Measurements from ENCODE around the gene PLCH1.

Gene PLCH1

DNA sequence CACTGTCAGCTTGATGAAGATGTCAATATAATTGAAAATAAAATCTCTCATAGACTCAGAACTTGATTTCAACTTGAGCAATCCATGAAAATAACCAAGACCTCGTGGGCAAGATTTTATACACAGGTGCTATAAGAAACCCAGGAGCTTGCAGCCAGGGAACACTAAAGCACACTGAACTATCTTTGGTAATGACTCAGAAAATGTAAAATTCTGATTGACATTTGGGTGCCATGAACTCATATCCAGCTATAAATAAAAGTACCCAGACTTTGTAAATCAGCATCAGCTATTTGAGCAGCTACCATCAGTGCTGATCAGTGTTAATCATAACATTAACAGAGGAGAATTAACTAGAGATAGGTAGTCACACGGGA, 61.5 kb downstream of the PLCH1 start:
- DNase-seq: no peak

GRCh38 chr3:155682426-155683343, 62.2 kb downstream of the PLCH1 start:
- no peak for DNase-seq

GRCh38 chr3:155676252-155676981, 68.5 kb downstream of the PLCH1 start:
- DNase-seq: no peak

- no peak for DNase-seq
Measured at GRCh38 chr3:155675094-155675493, 69.8 kb downstream of the PLCH1 start.

DNA sequence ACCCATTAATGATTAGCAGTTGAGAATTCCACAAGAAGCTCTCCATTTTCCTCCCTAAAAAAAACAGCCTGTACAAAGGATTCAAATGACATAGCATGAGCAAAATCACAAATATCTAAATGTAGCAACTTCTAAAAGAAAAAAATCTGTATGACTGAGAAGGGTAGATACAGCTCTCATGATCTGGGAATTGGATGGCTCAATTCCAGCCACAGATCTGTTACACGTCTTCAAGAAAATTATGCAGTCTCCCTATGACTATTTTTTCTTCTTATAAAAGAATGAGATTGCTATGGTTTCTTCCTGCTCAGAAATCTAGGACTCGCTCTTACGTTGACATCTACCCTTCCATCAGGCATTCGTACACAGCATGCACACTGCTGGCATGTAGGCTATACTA, 71.5 kb downstream of the PLCH1 start:
- DNase-seq: no peak

DNA sequence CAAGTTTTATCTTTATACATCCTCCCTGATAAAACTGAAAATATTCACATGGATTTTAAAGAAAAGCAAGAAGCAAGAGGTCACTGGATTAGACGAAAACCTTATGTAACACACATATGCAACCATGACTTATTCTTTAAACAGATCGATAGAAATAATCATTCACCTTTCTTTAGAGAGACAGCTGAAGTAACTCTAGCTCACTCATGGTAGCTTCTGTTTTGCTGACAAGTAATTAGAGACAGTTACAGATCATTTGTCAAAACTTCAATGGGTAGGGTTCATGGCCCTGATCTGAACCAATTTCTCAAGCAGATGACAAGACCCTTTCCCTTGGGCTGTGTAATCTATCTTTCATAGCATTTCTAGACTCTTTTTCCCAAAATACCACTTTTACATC, 74.5 kb downstream of the PLCH1 start:
- DNase-seq: no peak

GRCh38 chr3:155667988-155668387, 76.9 kb downstream of the PLCH1 start:
- no peak for DNase-seq

GRCh38 chr3:155664925-155665695, 79.8 kb downstream of the PLCH1 start:
- no peak for DNase-seq

- DNase-seq: no peak
Measured at GRCh38 chr3:155663467-155664212, 81.2 kb downstream of the PLCH1 start.

- DNase-seq: no peak
Measured at GRCh38 chr3:155661760-155662159, 83.1 kb downstream of the PLCH1 start.

GRCh38 chr3:155661042-155661441, 83.8 kb downstream of the PLCH1 start:
- no peak for DNase-seq

DNA sequence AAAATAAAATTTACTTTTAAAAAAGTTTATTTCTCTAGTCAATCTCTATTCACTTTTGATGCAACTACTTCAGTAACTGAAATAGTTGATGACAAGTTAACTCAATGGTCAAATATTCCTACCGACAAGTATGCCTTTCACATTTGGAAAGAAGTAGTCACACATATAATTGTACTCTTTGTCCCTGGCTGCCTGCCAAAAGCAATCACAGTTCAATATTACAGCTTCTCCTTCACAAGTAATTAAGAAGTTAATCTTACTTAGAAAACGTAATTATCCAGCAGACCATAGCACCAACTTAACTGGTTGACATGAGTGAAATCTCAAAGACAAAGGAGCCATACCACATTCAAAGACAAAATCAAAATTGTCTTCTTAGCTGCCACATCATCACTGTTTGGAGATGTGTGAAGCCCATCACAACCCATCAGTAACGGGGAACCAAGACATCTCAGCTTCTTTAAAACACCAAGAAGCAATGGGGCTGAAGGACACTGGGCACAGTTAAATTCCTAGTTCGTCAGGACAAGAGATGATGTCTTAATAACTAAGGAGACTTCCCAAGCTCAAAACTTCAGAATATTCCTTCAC, 86.1 kb downstream of the PLCH1 start:
- no peak for DNase-seq

- no peak for DNase-seq
Measured at GRCh38 chr3:155658006-155658405, 86.9 kb downstream of the PLCH1 start.

DNA sequence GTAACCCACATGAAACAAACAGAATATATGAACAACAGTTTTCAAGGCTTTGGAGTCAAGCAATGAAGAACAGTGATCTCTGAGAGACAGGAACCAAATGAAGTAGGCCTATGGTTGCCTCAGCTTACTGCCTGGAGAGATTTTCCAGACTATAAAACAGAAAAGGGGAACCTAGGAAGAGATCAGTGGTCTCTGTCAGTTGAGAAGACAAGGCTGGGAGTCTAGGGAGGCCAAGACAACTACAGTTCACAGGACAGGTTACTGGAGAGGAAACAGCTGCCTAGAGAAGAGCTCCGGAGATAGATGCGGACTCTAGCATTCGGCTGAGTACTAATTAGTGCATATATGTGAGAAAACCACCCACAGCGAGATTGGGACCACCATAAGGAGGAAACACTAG, 87.7 kb downstream of the PLCH1 start:
- no peak for DNase-seq

DNA sequence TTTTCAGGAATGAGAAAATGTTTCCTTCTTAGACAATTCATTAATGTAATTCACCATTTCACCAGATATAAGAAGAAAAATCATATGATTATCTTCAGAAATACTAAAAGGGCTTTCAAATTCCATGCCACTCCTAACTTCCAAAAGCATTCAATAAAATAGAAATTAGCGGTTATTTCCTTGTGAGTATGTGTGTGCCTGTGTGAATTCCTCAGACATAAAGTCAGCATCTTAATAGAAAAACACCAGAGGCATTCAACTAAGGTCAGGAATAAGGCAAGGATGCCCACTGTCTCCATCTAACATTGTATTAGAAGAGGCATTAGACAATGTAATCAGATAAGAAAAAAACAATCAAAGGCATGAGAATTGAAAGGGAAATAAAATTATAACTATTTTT, 88.4 kb downstream of the PLCH1 start:
- DNase-seq: no peak

DNA sequence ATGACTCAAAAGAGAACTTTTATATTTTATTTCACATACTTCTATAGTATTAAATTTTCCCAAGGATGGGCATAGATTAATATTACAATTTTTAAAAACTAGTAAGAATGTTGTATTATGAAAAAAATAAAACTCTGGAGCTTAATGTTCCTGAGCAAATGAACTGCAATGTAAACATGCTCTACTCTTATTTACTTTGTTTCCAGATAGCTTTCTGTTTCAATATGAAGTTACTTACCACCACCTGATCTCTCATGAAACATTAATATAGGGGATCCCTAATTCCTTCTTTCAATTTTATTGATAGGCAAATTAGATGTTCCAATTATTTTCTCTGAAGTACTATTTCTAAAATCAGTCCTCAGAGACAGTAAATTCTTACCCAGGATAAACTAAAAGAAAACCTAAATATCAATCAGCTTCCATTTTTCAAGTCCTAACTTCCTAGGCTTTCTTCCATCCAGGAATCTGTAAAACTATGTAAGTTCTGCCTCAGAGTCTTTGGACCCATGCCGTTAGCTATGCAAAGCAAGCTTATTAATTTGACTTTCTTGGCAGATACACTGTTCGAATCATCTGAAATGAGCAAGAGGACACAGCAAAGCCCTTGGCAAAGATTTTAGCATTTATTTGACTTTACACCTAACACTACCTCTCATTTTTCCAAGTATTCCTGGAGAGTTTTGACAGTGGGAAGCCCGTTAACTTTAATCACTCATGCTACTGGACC, 93.2 kb downstream of the PLCH1 start:
- no peak for DNase-seq

DNA sequence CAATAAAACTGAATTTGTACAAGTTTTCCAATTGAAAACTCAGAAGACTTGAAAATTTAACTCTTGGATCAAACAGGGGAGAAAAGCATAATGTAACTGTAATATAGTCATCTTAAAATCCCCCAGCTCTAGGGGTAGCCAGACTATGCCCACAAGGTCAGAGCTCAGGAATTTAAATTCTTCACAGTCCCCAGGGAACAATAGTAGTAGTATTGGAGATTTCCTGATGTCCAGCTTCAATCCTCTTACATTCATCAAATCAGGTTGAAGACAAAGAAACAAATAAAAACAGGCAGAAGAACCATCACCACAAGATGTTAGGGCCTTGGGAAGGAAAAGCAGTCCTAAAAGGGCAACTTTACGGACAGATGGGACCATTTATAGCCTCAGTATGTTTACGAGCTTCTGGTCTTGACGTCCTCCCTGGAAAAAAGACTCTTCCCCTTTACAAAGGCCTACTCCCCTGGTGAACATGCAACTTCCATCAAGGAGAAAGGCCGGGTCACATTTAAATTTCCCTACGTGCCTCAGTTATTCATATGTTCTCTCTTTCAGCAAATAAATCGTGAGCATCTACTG, 96.8 kb downstream of the PLCH1 start:
- DNase-seq: no peak

DNA sequence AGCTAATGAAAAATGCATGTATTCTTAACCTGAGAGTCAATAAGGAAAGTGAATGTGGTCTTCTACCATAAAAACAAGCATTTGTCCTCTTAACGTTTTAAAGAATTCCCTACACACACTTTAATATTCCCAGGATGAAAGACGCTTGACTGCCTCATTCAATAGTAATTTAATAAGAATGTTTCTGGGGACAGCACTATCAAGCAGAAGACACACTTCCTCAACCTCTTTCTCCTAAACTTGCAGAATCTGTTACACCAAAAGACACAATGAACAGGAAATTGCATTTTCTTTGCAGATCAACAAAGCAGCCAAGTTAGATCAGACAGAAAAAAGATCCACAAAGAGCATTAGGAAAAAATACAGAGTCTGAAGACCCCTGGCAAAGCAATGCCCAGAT, 97.7 kb downstream of the PLCH1 start:
- no peak for DNase-seq

- no peak for DNase-seq
Measured at GRCh38 chr3:155646669-155647068, 98.2 kb downstream of the PLCH1 start.

- no peak for DNase-seq
Measured at GRCh38 chr3:155646128-155646527, 98.7 kb downstream of the PLCH1 start.

DNA sequence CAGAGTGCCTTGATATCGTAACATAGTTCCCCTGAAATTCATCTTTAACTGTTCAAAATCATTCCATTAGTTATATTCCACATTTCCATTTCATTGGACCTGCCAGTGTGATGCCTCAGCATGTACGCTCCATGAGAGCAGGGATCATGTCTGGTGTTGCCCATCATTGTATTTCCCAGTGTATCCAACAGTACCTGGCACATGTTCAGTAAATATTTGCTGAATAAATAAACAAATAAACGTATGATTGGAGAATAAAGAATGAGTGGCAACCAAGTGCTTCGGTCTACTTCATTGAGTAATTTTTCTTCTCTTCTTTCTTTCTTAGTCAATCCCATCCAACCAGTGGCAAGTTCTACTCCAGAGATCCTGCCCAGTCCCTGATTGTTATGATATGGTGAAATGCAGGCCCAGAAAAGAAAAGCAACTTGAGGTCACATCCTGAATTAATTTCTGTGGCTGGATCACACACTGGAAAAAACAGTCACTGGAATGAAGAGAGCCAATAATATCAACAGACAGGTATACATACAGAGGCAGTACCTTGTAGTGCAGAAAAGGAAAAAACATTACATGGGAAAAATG, 101.2 kb downstream of the PLCH1 start:
- DNase-seq: no peak
